Epithelial cell of esophagus (primary cell): Measurements from ENCODE around the gene WARS2.

Experiments
- DNase-seq: peaks from one replicate; pipeline ENCODE4 v3.0.0; 2010; ENCODE audit warnings: low read depth
- H3K4me3 ChIP-seq: 2 replicates; pipeline ENCODE4 v1.5.1; 2011; ENCODE audit warnings: mild to moderate bottlenecking, low read length, control low read depth
- CTCF ChIP-seq: IDR thresholded peaks from 2 replicates; pipeline ENCODE4 v1.5.1; 2011; ENCODE audit warnings: low read depth, mild to moderate bottlenecking, low read length, control low read depth, inconsistent platforms; ENCODE audit not compliant: insufficient read depth; ENCODE audit errors: missing control alignments

Gene WARS2

GRCh38 chr1:119115736-119116135, 24.7 kb downstream of the WARS2 start:
- H3K4me3 ChIP-seq, result no peak overlapping the region
- TF ChIP-seq CTCF, result no peak
- no peak for DNase-seq

- no peak for DNase-seq
- TF ChIP-seq CTCF, result no peak
- no peak overlapping the region for H3K4me3 ChIP-seq
Observed at GRCh38 chr1:119115311-119115710, 25.1 kb downstream of the WARS2 start.

- no peak overlapping the region for H3K4me3 ChIP-seq
- no peak for TF ChIP-seq CTCF
- no peak for DNase-seq
Observed at GRCh38 chr1:119114786-119115185, 25.7 kb downstream of the WARS2 start.

- no peak for TF ChIP-seq CTCF
- no peak for DNase-seq
- no peak overlapping the region for H3K4me3 ChIP-seq
Observed at GRCh38 chr1:119112791-119113190, 27.7 kb downstream of the WARS2 start.

GRCh38 chr1:119112244-119112643, 28.2 kb downstream of the WARS2 start:
- H3K4me3 ChIP-seq, result no peak overlapping the region
- no peak for DNase-seq
- no peak for TF ChIP-seq CTCF

- no peak for TF ChIP-seq CTCF
- no peak for DNase-seq
- H3K4me3 ChIP-seq, result no peak overlapping the region
Observed at GRCh38 chr1:119108988-119109387, 31.5 kb downstream of the WARS2 start.

GRCh38 chr1:119103764-119104163, 36.7 kb downstream of the WARS2 start:
- no peak for DNase-seq
- no peak overlapping the region for H3K4me3 ChIP-seq
- TF ChIP-seq CTCF, result no peak
